PFSK-1 (cell line): Measurements from ENCODE around the gene PDCL2.

Source experiments
- FOXP2 ChIP-seq: optimal IDR thresholded peaks from 2 replicates; pipeline ENCODE3; 2011; ENCODE audit warnings: borderline replicate concordance, control low read depth, inconsistent platforms; ENCODE audit not compliant: insufficient read depth; ENCODE audit errors: extremely low read length, extremely low read depth
- SIN3A ChIP-seq: IDR thresholded peaks from 2 replicates; pipeline ENCODE4 v1.6.1; 2012; ENCODE audit warnings: mild to moderate bottlenecking, low read length, moderate library complexity, borderline replicate concordance; ENCODE audit not compliant: insufficient read depth
- TAF1 ChIP-seq: IDR thresholded peaks from 2 replicates; pipeline ENCODE4 v1.6.1; 2012; ENCODE audit warnings: low read length, control low read depth, borderline replicate concordance; ENCODE audit not compliant: insufficient read depth
- TF ChIP-seq, protein P1 (sequence below), 2 experiments: IDR thresholded peaks; 2 replicates each; pipeline versions ENCODE4 v1.6.1 to v1.8.0; 2011 to 2012; ENCODE audit warnings: low read depth in 2 of 2, low read length in 2 of 2, control low read depth in 1 of 2, inconsistent platforms in 1 of 2, mild to moderate bottlenecking in 1 of 2, moderate library complexity in 1 of 2; ENCODE audit not compliant: insufficient read depth in 1 of 2

DNA sequence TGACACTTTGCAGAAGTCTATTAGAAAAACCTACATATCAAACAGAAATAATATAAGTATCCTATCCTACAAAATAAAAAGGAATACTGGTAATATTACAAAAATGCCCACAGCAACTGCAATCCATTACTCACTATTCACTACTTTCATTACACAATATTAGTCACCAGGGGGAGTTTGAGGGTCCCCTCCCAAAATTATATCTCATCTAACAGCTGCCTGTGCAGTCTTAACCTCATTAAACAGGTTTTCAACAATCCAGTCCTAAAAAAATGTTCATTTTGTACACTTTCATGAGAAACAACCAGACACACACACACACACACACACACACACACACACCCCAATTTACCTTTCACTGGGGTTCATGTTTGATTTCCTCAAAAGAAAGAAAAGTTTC is 48.2 kb downstream of the PDCL2 start:
- TF ChIP-seq FOXP2: no peak
- TF ChIP-seq SIN3A: no peak
- TF ChIP-seq, protein P1, sequence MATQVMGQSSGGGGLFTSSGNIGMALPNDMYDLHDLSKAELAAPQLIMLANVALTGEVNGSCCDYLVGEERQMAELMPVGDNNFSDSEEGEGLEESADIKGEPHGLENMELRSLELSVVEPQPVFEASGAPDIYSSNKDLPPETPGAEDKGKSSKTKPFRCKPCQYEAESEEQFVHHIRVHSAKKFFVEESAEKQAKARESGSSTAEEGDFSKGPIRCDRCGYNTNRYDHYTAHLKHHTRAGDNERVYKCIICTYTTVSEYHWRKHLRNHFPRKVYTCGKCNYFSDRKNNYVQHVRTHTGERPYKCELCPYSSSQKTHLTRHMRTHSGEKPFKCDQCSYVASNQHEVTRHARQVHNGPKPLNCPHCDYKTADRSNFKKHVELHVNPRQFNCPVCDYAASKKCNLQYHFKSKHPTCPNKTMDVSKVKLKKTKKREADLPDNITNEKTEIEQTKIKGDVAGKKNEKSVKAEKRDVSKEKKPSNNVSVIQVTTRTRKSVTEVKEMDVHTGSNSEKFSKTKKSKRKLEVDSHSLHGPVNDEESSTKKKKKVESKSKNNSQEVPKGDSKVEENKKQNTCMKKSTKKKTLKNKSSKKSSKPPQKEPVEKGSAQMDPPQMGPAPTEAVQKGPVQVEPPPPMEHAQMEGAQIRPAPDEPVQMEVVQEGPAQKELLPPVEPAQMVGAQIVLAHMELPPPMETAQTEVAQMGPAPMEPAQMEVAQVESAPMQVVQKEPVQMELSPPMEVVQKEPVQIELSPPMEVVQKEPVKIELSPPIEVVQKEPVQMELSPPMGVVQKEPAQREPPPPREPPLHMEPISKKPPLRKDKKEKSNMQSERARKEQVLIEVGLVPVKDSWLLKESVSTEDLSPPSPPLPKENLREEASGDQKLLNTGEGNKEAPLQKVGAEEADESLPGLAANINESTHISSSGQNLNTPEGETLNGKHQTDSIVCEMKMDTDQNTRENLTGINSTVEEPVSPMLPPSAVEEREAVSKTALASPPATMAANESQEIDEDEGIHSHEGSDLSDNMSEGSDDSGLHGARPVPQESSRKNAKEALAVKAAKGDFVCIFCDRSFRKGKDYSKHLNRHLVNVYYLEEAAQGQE (IDR thresholded peaks at IDR 0.05; ENCODE audit: insufficient read depth in 1 of 2, low read depth in 2 of 2, low read length in 2 of 2): no peak
- no peak for TF ChIP-seq TAF1
